MCF 10A (cell line): ENCODE results near the gene CCDC83. TPM values are rescaled to one million over a fixed set of nuclear protein-coding genes. Genes with fewer than 3 reads are reported as not detected.

ENCODE experiments used
- BruUV-seq: library from RNA; stranded (reverse); fragments of 400-500 nt; replicated peaks from 2 replicates; lab custom pipeline; 2021; lab: Mats Ljungman, UMichigan
- CTCF ChIA-PET: fragments of 300-600 bp; sonication (Branson Sonifier 250); formaldehyde crosslinking; extraction: SDS; loops from one replicate; lab custom pipeline; 2021; ENCODE audit warnings: antibody characterized with exemption, inconsistent platforms; lab: Yijun Ruan, JAX
- POLR2A ChIA-PET: fragments of 300-600, 350-650 bp; sonication (Branson Sonifier 250); formaldehyde crosslinking; extraction: SDS; loops from one replicate; lab custom pipeline; 2020; ENCODE audit warnings: antibody characterized with exemption, inconsistent platforms; lab: Yijun Ruan, JAX
- DNase-seq: peaks from one replicate; pipeline ENCODE4 v3.0.0-alpha.2; 2018; ENCODE audit not compliant: unreplicated experiment
- H3K27ac Mint-ChIP-seq: one replicate; pipeline ENCODE4 v1.8.0; 2022; ENCODE audit warnings: mild to moderate bottlenecking, low read depth, mixed read lengths; ENCODE audit not compliant: unreplicated experiment
- H3K27me3 Mint-ChIP-seq: one replicate; pipeline ENCODE4 v1.8.0; 2022; ENCODE audit warnings: mixed read lengths; ENCODE audit not compliant: insufficient read depth, unreplicated experiment
- H3K36me3 Mint-ChIP-seq: one replicate; pipeline ENCODE4 v1.8.0; 2022; ENCODE audit warnings: mild to moderate bottlenecking, moderate library complexity, mixed read lengths; ENCODE audit not compliant: insufficient read depth, unreplicated experiment
- H3K4me1 Mint-ChIP-seq: one replicate; pipeline ENCODE4 v1.8.0; 2022; ENCODE audit warnings: mixed read lengths; ENCODE audit not compliant: insufficient read depth, unreplicated experiment
- H3K4me3 Mint-ChIP-seq: one replicate; pipeline ENCODE4 v1.8.0; 2022; ENCODE audit warnings: mild to moderate bottlenecking, moderate library complexity, mixed read lengths; ENCODE audit not compliant: unreplicated experiment
- H3K9me3 Mint-ChIP-seq: one replicate; pipeline ENCODE4 v1.8.0; 2022; ENCODE audit warnings: mixed read lengths; ENCODE audit not compliant: unreplicated experiment
- intact Hi-C: fragments of 100-400 bp; cut with micrococcal nuclease; formaldehyde crosslinking; loops from 2 replicates; pipeline ENCODE4 v1.14.1; 2022
- total RNA-seq: library from RNA; stranded (reverse); gene quantifications from 2 replicates; pipeline ENCODE4 v1.2.3, GENCODE V29; 2022
- TF ChIP-seq, protein P1 (sequence below): fragments of 200-600 bp; IDR thresholded peaks from one replicate; pipeline ENCODE4 v1.8.0; 2022; ENCODE audit warnings: antibody characterized with exemption, mild to moderate bottlenecking; ENCODE audit not compliant: unreplicated experiment

The CCDC83 gene
- total RNA-seq, 1 experiment from 2014 or later, result not detected

DNA sequence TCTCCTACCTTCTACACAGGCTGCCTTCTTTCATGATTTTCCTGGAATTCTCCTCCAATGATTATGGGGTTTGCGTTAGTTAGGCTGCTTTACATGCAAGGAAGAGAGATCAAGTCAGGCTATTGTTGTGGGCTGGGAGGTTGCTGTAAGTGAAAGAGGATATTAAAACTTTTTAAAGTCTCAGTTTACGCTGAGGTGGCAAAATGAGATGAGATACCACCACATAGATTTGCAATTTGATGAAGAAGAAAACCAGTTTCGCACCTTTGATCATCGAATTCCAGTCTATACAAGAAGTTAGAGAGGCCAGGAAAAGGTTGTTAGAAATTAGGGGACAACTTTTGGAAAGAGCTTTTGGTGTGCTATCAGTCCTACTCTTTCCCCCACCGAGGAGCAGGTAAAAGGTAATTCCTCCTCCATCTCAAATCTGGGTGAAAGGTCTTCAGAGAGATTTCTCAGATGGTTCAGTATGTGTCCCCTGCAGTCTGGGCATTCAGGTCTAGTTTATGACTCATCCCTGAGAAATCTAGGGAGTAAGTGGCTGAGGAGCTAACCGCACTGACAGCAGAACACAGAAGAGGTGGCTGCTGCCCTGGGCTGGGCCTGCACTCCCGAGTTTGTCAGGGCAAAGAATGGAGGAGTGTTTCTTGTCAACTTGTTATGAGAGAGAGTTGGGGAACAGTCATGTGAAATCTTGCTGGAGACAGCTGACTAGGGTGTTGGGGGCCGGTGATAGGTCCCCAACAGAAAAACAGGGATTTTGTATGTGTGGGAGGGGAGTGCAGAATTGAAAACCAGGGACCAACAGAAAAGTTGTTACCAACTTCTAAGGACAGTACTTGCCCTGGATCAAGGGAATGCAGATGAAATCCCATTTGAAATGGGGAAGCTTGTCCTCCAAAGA lies 34.7 kb downstream of the CCDC83 start:
- CTCF ChIA-PET, result interaction anchor here (0.7 to 1.1 kb wide), 2 partner anchors 30 to 57 kb away, joined by 3 read pairs; no protein-coding TSS in a partner anchor
- no TSS peak for BruUV-seq
- peak; percentile 80 for DNase-seq
- POLR2A ChIA-PET, result interaction anchor here (0.6 to 1.6 kb wide), 6 partner anchors 10 to 460 kb away, joined by 3 to 6 read pairs (median 3); no protein-coding TSS in a partner anchor
- H3K9me3 Mint-ChIP-seq, result no peaks in the 10 kb centered on the region
- H3K27me3 Mint-ChIP-seq, result no peaks in the 10 kb centered on the region
- TF ChIP-seq, protein P1, sequence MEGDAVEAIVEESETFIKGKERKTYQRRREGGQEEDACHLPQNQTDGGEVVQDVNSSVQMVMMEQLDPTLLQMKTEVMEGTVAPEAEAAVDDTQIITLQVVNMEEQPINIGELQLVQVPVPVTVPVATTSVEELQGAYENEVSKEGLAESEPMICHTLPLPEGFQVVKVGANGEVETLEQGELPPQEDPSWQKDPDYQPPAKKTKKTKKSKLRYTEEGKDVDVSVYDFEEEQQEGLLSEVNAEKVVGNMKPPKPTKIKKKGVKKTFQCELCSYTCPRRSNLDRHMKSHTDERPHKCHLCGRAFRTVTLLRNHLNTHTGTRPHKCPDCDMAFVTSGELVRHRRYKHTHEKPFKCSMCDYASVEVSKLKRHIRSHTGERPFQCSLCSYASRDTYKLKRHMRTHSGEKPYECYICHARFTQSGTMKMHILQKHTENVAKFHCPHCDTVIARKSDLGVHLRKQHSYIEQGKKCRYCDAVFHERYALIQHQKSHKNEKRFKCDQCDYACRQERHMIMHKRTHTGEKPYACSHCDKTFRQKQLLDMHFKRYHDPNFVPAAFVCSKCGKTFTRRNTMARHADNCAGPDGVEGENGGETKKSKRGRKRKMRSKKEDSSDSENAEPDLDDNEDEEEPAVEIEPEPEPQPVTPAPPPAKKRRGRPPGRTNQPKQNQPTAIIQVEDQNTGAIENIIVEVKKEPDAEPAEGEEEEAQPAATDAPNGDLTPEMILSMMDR, result no peak
- intact Hi-C loops, result no loop called here
- H3K4me3 Mint-ChIP-seq, result no peak overlapping the region
- no peaks in the 10 kb centered on the region for H3K36me3 Mint-ChIP-seq
- peaks cover 13% of the 10 kb centered on the region for H3K4me1 Mint-ChIP-seq
- H3K27ac Mint-ChIP-seq, result peak overlapping the region; percentile 53

DNA sequence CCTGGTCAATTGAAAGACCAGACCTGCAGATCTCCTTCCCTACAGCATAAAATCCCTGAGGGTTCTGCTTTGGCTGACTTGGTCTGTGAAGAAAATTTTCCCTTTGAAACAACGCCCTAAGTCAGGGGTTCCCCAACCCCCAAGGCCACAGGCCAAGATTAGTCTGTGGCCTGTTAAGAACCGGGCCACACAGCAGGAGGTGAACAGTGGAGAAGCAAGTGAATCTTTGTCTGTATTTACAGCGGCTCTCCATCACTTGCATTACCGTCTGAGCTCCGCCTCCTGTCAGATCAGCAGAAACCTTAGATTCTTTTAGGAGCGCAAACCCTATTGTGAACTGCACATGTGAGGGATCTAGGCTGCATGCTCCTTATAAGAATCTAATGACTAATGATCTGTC lies 38.2 kb downstream of the CCDC83 start:
- intact Hi-C loops, result no loop called here
- no peak overlapping the region for H3K4me3 Mint-ChIP-seq
- H3K9me3 Mint-ChIP-seq, result no peaks in the 10 kb centered on the region
- no peaks in the 10 kb centered on the region for H3K27me3 Mint-ChIP-seq
- no TSS peak for BruUV-seq
- CTCF ChIA-PET, result interaction anchor here (1.0 kb wide), 1 partner anchor 39 kb away, joined by 4 read pairs; the partner anchor contains the start of gene CCDC83
- POLR2A ChIA-PET, result interaction anchor here (0.6 kb wide), 1 partner anchor 9 kb away, joined by 3 read pairs; no protein-coding TSS in a partner anchor
- TF ChIP-seq, protein P1, result no peak
- peaks cover 13% of the 10 kb centered on the region for H3K4me1 Mint-ChIP-seq
- no peaks in the 10 kb centered on the region for H3K36me3 Mint-ChIP-seq
- no peak for DNase-seq
- H3K27ac Mint-ChIP-seq, result no peak overlapping the region

DNA sequence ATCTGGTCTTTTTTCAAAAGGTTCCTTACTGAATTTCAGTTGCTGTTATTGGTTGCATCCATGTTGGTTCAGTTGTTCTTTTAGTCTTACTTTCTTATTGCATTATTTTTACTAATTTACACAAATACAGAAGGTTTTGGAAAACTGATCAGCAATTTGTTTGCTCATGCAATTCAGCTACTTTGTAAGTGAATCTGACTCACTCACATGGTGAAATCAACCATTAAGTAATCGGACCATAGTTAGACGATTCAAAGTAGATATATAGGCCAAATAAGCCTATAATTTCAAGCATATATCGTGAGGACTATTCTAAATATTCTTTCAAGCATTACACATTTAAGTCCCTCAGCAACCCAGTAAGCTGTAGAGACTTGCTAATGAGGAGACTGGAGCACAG lies 41.7 kb downstream of the CCDC83 start:
- no peak overlapping the region for H3K4me3 Mint-ChIP-seq
- CTCF ChIA-PET, result no interaction called here
- no TSS peak for BruUV-seq

More for the DNA sequence above, 41.7 kb downstream of the CCDC83 start:
- no peaks in the 10 kb centered on the region for H3K9me3 Mint-ChIP-seq
- H3K27ac Mint-ChIP-seq, result no peak overlapping the region
- no peaks in the 10 kb centered on the region for H3K36me3 Mint-ChIP-seq
- TF ChIP-seq, protein P1, result no peak
- no peaks in the 10 kb centered on the region for H3K27me3 Mint-ChIP-seq
- intact Hi-C loops, result no loop called here
- DNase-seq, result peak; percentile 54
- no peaks in the 10 kb centered on the region for H3K4me1 Mint-ChIP-seq
- POLR2A ChIA-PET, result no interaction called here
